Activated CD4-positive, alpha-beta T cell treated with anti-CD3 and anti-CD28 coated beads, Interleukin-2, amount 50 U/mL, for 24 hours (primary cell): ENCODE measurements around the gene SLC12A7.
"Not testable (repeated sequence)": the region's sequence is repeated elsewhere in the genome, so short reads cannot be mapped to it uniquely, and the experiment has no call there.

Experiments used
- DNase-seq, 2 donors: peaks; one replicate each; pipeline ENCODE4 v3.0.0-alpha.2; 2020; ENCODE audit warnings: low read depth in 1 of 2, low spot score in 1 of 2

Gene SLC12A7

DNA sequence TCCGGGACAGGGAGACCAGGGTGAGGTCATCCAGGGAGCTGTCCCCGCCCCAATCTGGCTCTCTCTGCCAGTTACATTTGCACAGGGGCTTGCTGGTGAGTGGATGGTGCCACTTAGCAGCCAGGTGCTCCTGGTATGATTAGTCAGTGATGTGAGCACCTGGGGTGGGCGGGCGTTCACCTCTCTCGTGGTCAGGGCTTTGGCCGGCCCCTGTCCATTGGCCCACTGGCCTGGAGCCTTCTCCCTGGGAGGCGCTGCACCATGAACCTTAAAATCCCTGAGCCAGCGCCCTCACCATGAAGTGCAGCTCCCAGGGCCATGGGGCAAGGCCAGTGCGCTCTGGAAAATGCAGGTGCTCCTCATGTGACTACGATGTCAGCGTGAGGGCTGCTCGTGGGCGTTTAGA lies 101.2 kb downstream of the SLC12A7 start:
- no peak for DNase-seq

DNA sequence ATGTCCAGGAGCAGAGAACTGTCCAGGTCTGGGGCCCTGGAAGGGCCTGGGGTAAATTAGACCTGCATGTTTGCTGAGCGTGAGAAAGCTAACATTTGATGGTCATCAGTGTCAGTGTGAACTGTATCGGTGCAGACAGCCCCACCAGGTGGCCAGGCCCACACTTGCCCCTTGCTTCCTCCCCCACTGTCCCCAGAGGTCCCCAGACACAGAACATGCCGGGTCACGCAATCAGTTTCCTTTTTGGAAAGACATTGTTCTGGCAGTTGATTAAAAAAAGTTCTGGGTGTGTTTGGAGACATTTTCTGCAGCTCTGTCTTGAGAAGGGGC lies 101.7 kb downstream of the SLC12A7 start:
- no peak for DNase-seq

DNA sequence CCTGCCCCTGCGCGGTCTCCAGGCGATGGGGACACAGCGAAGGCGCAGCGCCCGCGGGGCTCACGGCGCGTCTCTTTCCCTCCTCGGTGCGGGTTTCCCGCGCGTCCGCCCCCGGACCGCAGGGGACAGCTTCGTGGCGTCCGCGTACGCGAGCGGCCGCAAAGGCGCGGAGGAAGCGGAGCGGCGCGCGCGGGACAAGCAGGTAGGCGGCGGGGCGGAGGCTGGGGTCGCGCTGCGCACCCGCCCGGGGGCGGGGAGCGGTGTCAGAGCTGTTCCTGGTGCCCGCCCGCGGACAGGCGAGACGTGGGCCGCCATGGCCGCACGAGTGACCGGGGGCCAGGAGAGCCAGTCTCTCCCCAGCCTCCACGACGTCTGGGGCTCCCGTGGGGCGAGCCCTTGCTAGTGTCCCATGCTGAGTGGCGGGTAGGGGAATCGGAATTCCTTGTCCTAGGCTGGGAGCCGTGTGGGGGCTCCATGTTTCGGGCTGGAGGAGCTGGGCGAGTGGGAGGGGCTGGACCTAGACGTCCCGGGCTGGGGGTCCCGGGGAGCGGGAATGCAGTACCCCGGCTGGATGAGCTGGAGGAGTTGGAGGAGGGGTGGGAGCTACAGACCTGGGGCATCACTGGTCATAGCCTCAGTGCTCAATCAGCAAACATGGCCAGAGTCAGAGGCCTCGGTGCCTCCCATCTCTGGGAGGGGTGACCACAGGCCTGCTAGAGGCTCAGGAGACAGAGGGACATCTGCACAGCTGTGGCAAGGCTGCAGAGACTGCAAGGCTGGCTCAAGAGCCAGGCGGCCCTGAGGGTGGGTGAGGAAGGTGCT lies 102.3 kb downstream of the SLC12A7 start:
- no peak for DNase-seq

DNA sequence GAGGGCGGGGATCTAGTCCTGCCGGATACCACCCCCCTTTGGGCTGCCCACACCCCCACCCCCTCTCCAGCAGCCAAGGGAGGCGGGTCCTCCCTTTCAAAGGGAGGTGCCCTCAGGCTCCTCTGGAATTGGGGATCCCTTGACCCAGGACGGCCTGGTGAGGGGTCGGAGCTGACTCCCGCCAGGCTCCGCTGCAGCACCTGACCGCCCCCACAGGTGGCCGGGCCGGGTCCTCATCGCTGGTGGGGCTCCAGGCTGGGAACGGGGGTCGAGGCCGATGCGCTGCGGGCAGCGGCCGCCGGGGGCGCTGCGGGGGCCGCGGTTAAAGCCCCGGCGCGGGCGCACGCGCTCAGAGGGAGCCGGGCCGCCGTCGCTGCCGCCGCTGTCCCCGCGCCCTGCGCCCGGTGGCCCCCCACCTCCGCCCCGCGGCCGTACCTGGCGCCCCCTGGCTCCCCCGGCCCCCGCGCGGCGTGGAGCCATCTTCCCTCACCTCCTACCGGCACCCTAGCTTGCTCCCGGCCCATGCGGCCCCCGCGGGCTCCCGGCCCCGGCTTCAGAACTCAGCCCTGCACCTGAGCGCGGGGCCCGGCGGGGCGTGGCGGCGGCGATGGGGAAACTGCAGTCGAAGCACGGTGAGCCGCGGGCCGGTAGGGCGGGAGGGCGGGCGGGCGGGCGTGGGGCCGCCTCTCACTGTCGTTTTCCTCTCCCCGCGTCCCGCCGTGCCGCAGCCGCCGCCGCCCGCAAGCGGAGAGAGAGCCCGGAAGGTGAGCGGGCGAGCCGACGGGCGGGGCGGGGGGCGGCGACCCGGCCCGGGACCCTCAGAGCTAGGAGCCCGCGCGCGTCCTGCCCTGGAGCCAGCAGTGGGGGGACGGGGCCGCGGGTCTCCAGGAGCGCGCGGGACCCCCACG lies 103.2 kb downstream of the SLC12A7 start, which contains the start of gene NKD2:
Gene NKD2 (plus strand): TSS at position 352 of the 908 bp plus-strand sequence. CDS start 256 bp downstream, at position 608.
- DNase-seq = peak in 1 of 2 donors; percentile 18

DNA sequence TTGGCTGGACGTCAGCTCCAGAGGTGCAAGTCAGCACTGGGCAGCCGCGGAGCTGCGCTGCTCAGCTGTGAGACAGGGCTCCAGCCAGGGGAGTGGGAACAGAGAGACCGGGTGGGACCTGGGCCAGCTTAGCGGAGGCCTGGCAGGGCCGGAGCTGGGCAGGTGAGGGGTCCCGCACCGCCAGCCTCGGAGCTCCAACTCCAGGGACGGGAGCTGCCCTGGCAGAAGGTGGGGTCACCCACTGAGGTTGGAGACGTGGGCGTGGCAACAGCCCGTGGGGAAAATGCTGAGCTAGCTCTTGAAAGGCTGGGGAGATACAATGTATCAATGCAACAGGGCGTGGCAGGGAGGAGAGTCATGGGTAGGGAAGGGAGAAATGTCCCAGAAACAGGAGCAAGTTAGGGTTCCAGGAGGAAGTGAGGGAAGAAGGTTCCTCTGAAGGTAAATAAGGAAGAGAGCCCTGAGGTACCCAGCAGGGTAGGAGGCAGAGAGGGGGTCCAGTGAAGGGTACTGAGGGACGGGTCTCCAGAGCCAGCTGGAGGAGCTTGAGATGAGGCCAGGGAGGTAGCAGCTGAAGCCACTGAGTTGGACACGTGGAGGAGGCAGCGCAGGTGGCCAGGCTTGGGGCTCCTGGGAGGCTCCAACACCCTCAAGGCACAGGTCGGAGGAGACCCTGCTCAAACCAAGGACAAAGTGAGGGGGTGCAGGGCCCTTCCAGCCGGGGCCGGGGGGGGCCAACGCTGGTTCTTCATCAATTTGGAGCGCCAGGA lies 104.0 kb downstream of the SLC12A7 start:
- no peak for DNase-seq

- no peak for DNase-seq
These were observed 104.6 kb downstream of the SLC12A7 start for GRCh38 chr5:1007221-1007680.

GRCh38 chr5:1006656-1007071 lies 105.2 kb downstream of the SLC12A7 start:
- DNase-seq = no peak

- DNase-seq = no peak
These were observed 105.8 kb downstream of the SLC12A7 start for GRCh38 chr5:1005904-1006655.

GRCh38 chr5:1005249-1005851 lies 106.5 kb downstream of the SLC12A7 start:
- no peak for DNase-seq

- DNase-seq = no peak
These were observed 107.2 kb downstream of the SLC12A7 start for GRCh38 chr5:1004461-1005248.

DNA sequence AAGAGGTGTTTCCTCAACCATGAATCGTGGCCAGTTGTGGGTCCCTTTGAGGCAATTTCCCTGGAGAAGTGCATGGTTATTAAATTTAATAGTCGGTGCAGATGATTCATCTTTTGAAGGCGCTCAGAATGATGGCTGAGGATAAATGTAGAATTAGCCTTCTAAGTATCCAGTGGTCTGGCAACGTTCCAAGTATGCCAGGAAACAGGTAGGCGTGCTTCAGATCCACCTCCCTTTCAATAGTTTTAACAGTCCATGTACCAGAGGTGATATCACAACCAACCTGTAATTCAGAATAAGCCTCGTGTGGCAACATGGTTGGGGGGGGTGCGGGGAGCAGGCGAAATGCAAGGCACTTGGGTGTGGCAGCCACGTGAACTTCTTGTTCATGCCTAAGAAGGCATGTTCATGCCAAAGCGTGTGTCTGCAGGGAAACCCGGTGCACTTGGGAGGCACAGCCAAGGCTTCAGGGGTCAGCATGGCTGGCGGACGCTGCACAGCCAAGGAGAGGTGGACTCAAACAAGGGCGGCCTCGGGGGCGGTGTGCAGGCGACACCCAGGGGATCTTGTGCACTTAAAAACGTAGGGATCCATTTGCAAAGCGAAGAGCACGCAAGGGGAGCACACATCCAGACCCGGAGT lies 108.4 kb downstream of the SLC12A7 start:
- DNase-seq = no peak

- DNase-seq = no peak
These were observed 109.0 kb downstream of the SLC12A7 start for GRCh38 chr5:1002836-1003235.

GRCh38 chr5:1002271-1002546 lies 109.7 kb downstream of the SLC12A7 start:
- DNase-seq = no peak

DNA sequence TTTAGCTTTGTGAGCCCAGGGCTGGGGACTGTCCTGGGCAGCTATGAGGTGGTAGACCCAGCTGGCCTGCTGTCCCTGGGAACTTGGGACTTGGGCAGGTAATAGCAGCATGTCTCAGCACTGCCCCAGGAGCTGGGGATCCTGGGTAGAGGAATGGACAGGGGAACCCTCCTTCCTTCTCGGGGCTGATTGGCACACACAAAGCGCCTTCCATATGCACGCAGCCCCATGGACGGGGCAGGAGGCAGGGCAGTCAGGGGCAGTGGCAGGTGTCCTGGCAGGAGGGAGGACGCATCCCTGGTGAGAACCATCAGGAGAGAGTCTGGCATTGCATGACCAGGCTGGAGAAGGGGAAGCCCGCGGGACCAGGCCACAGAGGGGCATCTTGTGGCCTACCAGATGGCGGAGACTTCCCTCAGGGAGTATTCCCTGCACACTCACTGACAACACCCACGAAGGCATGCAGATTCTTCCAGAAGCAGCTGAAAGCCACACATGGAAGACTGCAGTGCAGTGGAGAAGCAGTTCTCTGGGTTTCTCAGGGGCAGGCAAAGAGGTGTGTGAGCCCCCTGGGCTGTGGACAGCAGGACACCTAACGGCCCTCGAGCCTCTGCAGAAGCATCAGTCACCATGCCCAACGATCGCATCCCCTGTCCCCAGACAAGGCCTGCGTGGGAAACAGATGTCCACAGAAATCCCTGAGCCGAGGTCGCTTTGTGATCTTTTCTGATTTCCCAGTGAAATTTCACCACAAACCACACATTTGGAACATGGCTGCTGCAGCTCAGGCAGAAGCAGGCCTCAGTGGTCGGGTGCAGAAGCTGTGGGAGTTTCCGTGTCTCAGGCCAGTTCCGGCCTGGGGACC lies 110.2 kb downstream of the SLC12A7 start:
- no peak for DNase-seq

- not testable (repeated sequence) for DNase-seq
These were observed 111.0 kb downstream of the SLC12A7 start for GRCh38 chr5:1000831-1001230.
